GM21447 (cell line): ENCODE data around the gene CD1D.
"Not testable (repeated sequence)": the region's sequence is repeated elsewhere in the genome, so short reads cannot be mapped to it uniquely, and the experiment has no call there.

Experiments used
- ATAC-seq: cut with Tn5 transposase; IDR thresholded peaks from one replicate; pipeline ENCODE4 v1.9.1; 2021; ENCODE audit not compliant: unreplicated experiment

CD1D gene

DNA sequence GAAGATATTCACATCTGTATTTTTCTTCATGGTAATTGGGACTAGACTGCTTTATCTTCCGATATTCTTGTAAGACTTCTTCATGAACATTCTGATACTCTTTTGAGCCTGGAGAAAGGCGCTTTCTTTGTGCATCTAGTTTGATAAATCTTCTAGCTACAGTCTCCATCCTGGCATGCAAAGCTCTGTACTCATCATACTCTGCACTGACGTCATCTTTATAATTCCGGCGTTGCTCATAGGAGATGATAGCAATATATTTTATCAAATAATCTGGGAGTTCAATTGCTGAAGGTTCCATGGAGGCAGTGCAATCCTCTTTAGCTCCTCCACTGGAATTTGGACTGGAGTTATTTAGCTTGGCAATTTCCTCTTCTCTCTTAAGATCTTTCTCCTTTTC is 4.8 kb upstream of the CD1D start:
- ATAC-seq = not testable (repeated sequence)

GRCh38 chr1:158176399-158176798 is 4.3 kb upstream of the CD1D start:
- ATAC-seq = no peak

DNA sequence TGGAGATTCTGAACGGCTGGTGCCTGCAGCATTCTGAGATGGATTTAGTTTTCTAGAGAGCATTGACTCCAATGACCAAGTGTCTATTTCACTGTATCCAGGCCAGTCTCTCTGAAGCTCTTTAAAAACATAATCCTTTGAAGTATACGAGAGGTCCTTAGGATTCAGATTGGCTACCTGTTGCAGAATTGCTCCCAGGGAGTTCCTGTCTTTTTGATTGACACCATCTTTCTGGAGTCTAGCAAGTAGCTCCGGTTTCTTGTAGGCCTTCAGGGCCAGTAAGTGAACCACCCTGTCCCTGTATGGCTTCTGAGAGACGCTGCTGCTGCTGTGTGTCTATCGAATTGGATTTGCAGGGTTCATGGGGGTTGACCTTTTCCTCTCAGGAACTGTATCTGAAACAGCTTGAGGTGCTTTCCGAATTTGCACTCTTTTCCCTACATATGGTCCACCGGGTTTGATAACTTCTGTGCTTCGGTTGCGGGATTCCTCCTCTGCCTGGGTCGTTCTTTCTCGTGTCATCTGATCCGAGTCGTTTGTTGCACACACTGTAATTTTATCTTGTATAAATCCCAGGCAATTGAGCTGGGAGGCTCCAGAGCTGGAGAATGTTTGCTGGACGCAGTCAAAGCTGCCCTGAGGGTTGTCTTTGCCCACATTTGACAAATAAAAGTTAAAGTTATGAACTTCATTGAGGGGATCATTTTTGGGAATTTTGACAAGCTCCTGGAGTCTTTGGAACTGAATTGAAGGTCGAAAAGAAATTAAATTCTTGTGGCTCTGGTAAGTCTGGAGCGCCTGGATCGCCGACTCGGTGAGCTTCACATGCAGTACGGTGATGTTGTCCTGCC is 3.6 kb upstream of the CD1D start:
- not testable (repeated sequence) for ATAC-seq

DNA sequence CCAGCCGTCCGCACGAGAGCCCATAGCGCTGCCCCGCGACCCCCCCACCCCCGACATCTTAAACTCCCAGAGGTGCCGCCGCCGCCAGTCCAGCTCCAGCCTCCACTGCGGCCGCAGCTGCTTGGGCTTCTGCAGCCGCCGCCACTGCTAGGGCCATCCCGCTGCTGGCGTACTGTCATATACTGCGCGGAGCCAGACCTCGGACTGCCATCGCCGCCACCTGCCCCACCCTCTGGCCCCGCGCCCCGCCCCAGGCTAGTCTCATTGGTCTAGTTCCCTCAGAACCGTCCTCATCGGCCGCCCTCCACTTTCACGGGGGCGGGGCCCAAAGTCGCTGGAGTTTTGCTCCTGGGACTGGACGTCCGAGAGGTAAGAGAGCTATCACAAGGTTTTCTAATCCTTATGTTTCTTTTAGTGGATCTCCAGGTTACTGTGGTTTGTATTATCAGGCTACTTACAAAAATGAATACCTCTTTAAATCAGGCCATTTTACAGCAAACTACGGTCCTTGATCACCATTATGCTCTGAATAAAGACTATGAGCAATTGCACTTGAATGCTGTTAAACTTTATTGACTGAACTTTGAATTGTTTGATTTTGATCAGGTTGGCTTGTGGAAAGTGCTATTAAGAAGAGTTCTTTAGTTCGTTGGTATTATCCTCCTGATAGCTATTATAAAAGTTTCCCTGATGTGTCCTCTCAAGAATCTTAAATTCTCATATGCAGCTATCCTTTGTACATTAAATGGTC is 2.8 kb upstream of the CD1D start:
- no peak for ATAC-seq

DNA sequence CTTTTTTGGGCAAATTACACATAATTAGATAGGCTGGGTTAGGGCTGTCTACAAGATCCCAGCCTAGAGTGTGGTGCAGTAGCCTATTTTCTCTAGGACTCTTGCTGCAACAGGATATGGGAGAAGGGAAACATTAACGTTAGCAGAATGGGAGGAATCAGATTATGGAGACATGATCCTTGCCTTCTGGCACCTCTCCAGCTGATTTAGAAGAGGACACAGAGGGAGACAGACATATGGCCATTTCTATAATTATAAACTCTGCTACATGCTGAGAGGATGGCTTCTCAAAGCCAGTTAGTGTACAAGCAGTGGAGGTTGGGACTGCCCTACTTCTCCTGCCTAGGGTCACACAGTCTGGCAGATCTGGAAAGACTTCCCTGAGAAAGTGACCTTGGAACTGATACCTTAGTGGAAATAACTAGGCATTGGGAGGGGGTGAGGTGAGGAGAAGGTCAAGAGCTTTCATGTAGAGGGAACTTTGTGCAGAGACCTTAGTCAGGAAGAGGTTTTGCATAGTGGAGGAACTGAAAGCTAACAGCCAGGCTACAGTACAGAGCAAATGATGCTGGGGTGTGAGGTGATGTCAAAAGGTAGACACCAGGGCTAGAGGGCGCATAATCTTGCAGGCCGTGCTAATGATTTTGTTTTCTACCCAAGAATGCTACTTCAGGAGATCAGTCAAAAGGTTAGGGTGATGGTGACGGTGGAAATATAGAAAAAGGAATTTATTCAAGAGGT is 1.2 kb upstream of the CD1D start:
- ATAC-seq = peak; percentile 92

DNA sequence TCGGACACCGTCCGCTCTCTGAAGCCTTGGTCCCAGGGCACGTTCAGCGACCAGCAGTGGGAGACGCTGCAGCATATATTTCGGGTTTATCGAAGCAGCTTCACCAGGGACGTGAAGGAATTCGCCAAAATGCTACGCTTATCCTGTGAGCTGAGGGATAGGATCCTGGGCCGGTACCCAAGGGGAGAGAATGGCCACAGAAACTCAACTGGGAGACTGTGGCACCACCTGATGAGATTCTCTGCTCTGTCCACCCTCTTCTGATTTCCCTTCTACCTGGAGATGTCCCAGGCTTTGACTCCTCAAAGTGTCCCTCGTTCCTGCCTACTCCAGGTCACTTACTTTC is 855 bp downstream of the CD1D start:
- ATAC-seq = no peak

- ATAC-seq = no peak
Observed at GRCh38 chr1:158185770-158186169, 5.1 kb downstream of the CD1D start.

DNA sequence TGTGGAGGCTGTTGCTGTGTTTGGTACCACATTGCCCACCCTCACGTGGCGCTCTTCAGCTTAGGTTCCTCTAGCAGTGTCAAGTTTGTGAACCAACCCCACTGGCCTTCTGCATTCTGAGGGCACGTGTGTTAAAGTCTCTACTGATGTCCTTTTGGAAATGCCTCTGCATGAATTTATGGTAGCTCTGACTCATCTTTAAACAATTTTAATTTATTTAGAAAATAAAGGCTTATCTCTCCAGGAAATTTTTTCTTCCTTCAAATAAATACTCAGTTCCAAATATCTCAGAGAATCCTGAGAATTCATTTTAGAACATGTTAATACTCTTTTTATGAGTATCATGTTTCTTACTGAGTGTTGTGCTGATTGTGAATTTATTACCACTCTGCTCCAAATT is 5.5 kb downstream of the CD1D start:
- ATAC-seq = no peak

GRCh38 chr1:158188611-158189010 is 7.9 kb downstream of the CD1D start:
- no peak for ATAC-seq

DNA sequence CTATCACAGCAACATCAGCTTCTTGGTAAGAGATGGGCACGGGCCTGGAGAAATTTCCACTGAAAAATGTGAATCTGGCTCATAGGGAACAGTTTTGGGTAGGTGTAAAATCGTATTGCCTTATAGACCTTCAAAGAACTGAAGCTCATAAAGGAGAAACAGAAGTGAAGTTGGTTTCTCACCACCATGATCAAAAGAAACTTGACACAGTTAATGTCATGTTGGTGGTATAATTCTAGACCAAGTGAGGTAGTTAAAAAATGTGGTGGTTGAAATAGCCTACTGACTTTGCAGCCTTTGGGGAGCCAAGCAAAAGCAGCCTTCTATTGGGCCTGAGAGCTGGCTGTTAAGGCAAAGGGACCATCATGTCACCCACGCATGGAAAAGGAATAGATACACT is 8.9 kb downstream of the CD1D start:
- ATAC-seq = no peak

- ATAC-seq = no peak
Observed at GRCh38 chr1:158191299-158191698, 10.6 kb downstream of the CD1D start.

DNA sequence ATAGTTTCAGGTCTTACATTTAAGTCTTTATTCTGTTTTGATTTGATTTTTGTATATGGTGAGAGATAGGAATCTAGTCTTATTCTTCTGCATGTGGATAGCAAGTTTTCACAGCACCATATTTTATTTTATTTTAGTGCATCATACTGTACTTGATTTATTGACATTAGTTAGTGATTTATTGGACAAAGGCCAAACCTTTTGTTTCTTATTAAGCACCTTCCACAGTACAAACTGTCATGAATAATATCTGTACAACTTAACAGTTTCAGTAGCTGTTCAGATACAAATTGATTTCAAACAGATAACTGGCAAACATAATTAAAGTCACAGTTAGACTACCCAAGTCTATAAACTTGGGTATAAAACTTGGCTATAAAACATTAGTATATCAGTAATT is 15.8 kb downstream of the CD1D start:
- no peak for ATAC-seq

GRCh38 chr1:158199849-158200248 is 19.2 kb downstream of the CD1D start:
- ATAC-seq = no peak

- no peak for ATAC-seq
Observed at GRCh38 chr1:158200527-158200926, 19.8 kb downstream of the CD1D start.

DNA sequence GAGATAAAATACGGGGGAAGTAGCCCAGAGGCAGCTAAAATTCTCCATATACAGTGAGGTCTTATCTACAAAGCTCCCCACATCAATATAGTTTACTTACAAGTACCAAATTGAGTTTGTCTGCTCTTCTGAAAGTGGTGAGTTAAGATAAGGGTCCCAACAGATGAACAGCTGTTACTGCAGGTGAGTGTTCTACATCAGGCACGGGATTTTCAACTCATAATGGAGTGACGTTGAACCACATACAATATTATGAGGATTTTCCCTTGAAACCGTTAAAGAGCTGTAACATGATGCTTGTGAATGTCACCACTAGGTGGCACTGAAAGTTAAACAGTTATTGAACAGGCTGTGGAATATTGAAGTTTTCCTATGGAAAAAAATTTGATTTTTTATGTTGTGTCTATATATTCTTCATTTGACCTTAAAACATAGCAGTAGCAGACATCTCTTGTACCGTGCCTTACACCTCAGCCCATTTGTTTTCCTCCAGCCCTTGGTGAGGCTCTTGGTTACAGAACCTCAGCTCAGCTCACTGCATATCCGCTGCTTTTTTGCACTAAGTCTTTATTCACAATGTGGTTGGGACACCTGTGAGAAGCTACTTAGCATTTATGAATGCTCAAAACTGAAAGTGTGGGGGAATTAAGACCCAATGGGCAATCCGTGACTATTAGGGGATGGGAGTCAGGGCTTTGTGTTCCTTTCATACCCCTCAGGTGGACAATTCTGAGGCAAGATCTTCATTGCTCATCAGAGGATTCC is 23.2 kb downstream of the CD1D start:
- ATAC-seq = no peak

DNA sequence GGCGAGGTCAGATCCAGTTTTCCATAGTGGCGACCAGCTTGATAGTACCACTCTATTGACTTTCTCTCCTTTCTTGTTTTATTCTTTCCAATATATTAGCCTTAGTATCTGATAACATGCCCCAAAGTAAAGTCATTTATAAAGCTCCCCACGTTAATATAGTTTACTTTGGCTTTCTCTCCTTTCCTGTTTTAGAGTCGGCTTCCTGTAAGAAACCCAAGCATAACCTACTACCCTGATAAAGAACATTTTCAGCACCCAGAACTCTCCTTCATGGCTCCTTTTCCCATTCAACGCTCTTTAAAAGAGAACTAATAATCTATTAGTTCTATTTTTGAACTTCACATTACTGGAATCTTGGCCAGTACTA is 23.7 kb downstream of the CD1D start:
- no peak for ATAC-seq

GRCh38 chr1:158208586-158209116 is 28.0 kb downstream of the CD1D start:
- no peak for ATAC-seq

DNA sequence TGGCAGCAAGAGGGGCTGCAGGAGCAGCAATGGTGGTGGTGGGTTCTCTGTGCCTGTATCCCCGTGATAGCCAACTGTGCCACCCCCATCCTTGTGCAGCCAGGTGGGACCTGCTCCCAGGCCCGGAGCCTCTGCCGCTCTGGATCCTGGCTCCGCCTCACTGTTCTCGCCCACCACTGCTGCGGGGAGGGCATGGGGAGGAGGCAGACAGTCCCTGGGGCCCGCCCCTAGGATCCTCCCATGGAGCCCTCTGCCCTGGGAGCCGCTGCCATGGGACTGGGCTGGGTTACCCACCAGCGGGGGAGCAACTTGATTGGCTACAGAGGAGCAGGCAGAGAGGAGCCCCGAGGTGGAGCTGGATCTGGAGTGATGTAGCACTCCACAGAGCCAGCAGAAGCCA is 31.6 kb downstream of the CD1D start:
- no peak for ATAC-seq

DNA sequence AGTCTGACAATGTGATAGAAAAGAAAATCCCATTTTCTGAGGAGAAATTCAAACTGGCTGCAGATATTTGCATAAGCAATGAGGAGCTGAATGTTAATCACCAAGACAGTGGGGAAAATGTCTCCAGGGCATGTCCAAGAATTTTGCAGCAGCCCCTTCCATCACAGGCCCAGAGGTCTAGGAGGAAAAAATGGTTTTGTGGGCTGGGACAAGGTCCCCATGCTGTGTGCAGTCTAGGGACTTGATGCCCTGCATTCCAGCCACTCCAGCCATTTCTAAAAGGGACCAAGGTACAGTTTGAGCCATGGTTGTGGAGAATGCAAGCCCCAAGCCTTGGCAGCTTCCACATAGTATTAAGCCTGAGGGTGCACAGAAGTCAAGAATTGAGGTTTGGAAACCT is 42.8 kb downstream of the CD1D start:
- not testable (repeated sequence) for ATAC-seq

DNA sequence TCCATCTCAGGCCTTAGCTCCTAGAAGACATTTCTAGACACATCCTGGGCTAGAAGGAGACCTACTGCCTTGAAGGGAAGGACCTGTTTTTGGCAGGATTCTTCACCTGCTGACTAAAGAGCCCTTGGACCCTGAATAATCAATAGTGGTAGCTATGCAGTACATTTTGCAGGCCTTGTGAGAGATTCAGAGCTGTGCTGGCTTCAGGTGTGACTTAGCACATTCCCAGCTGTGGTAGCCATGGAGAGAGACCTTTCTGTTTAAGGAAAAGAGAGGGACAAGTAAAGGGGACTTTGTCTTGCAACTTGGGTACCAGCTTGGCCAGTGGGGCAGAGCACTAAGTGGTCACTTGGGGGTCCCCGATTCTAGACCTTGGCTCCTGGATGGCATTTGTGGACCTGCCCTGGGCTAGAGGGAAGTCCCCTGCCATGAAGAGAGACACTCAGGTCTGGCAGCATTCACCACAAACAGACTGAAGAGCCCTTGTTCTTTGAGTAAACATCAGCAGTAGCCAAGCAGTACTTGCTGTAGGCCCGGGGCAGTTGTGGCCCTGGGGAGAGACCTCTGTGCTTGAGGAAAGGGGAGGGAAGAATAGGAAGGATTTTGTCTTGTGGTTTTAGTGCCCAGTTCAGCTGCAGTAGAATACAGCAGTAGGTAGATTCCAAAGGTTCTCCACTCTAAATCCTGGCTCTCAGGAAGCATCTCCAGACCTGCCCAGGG is 47.4 kb downstream of the CD1D start:
- ATAC-seq = no peak
